Subcutaneous abdominal adipose tissue (tissue), 5 donors: Measurements from ENCODE around the gene DNAJB12.
"Not testable (repeated sequence)": the region's sequence is repeated elsewhere in the genome, so short reads cannot be mapped to it uniquely, and the experiment has no call there.

Experiments used
- H3K27ac ChIP-seq: one replicate; pipeline ENCODE4 v1.7.0; 2013; ENCODE audit warnings: low read depth, mild to moderate bottlenecking, inconsistent platforms, low read length, moderate library complexity
- H3K27me3 ChIP-seq, 5 donors: one replicate each; pipeline ENCODE4 v1.7.0; 2013; ENCODE audit warnings: low read length in 5 of 5, inconsistent platforms in 1 of 5; ENCODE audit not compliant: control insufficient read depth in 5 of 5, insufficient read depth in 4 of 5
- H3K36me3 ChIP-seq, 5 donors: one replicate each; pipeline ENCODE4 v1.7.0; 2013; ENCODE audit warnings: low read length in 5 of 5; ENCODE audit not compliant: control insufficient read depth in 5 of 5, insufficient read depth in 5 of 5
- H3K4me1 ChIP-seq, 5 donors: one replicate each; pipeline ENCODE4 v1.7.0; 2013; ENCODE audit warnings: low read length in 5 of 5, mild to moderate bottlenecking in 3 of 5, moderate library complexity in 1 of 5; ENCODE audit not compliant: control insufficient read depth in 5 of 5, insufficient read depth in 5 of 5
- H3K4me3 ChIP-seq, 5 donors: one replicate each; pipeline ENCODE4 v1.7.0; 2013; ENCODE audit warnings: low read length in 5 of 5, low read depth in 1 of 5
- H3K9ac ChIP-seq, 5 donors: one replicate each; pipeline ENCODE4 v1.7.0; 2013; ENCODE audit warnings: low read length in 5 of 5, mild to moderate bottlenecking in 4 of 5, moderate library complexity in 3 of 5
- H3K9me3 ChIP-seq, 5 donors: one replicate each; pipeline ENCODE4 v1.7.0; 2013; ENCODE audit warnings: low read length in 5 of 5; ENCODE audit not compliant: control insufficient read depth in 5 of 5
- donor health status: healthy.
- donor health status: healthy.
- donor health status: healthy.
- donor health status: healthy.
- donor health status: healthy.

The DNAJB12 gene

DNA sequence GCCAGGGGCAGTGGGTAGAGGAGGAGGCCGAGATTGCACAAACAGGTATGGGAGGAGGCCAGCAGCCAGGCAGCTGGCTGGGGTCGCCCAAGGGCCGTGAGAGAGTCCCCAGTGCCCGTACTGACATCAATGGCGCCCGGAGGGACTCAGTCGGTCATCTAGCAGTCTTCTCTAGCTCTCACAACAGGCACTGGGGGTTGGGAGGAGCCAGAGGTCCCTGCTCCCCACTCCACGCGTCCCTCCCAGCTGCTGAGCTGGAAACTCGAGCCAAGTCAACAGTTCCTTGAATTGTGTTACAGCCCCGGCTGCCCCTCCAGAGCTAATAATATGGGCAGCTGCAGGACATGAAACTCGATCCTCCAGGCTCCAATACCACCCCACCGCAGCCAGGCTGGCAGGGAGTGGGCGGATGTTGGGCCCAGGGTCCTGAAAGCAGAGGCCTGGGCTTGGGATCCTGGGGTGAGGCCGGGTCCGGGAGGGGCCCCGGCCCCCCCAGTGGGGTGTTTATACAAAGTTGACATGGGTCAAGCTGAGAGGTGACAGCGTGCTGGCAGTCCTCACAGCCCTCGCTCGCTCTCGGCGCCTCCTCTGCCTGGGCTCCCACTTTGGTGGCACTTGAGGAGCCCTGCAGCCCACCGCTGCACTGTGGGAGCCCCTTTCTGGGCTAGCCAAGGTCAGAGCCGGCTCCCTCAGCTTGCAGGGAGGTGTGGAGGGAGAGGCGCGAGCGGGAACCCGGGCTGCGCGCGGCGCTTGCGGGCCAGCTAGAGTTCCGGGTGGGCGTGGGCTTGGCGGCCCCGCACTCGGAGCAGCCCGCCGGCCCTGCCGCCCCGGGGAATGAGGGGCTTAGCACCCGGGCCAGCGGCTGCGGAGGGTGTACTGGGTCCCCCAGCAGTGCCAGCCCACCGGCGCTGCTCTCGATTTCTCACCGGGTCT lies 29.2 kb downstream of the DNAJB12 start:
- peak overlapping the region in 3 of 5 donors; percentile 8 to 25 (median 23) for H3K9ac ChIP-seq

DNA sequence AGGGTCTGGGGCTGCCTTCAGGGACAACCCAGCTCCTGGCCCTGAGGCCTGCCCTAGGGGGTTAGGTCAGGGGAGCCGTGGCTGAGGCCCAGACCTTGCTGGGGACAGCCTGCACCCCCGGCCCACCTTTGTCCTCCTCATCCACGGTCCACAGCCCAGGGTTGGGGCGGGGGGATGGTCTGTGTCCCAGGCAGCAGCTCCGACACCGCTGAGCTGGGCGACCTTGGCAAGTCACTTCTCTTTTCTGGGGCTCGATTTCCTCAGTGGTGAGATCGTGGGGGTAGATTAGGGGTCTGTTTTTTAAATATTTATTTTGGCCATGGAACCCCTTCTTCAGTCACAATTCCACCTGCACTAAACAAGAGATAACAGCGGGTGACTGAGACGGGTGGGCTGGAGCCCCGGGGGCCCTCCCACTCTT lies 30.9 kb downstream of the DNAJB12 start:
- no peak overlapping the region for H3K27ac ChIP-seq
- H3K36me3 ChIP-seq: no peaks in the 10 kb centered on the region
- H3K27me3 ChIP-seq: no peaks in the 10 kb centered on the region
- H3K4me1 ChIP-seq: peaks cover 10 to 67% (median 57%) of the 10 kb centered on the region in 5 donors
- H3K4me3 ChIP-seq: no peak overlapping the region
- no peak overlapping the region for H3K9ac ChIP-seq
- no peaks in the 10 kb centered on the region for H3K9me3 ChIP-seq

More for the DNA sequence above, 29.2 kb downstream of the DNAJB12 start:
- Histone ChIP-seq H3K4me1 (peaks cover 6 to 71% (median 62%) of the 10 kb centered on the region in 5 donors), H3K4me3 (peak overlapping the region in 2 of 5 donors; percentile 12 to 35), H3K27ac (peak overlapping the region; percentile 82)
- H3K27me3 ChIP-seq, H3K36me3 ChIP-seq, H3K9me3 ChIP-seq: not testable (repeated sequence)

GRCh38 chr10:72323108-72323749 lies 31.5 kb downstream of the DNAJB12 start:
- Histone ChIP-seq H3K9me3 (no peaks in the 10 kb centered on the region), H3K4me3 (no peak overlapping the region), H3K9ac (no peak overlapping the region), H3K4me1 (peaks cover 10 to 67% (median 57%) of the 10 kb centered on the region in 5 donors), H3K27ac (no peak overlapping the region), H3K27me3 (no peaks in the 10 kb centered on the region), H3K36me3 (no peaks in the 10 kb centered on the region)

- no peak overlapping the region for H3K9ac ChIP-seq
- no peak overlapping the region for H3K27ac ChIP-seq
- no peak overlapping the region for H3K4me3 ChIP-seq
- H3K36me3 ChIP-seq: no peaks in the 10 kb centered on the region
- no peaks in the 10 kb centered on the region for H3K9me3 ChIP-seq
- no peaks in the 10 kb centered on the region for H3K27me3 ChIP-seq
- peaks cover 9 to 65% (median 53%) of the 10 kb centered on the region in 5 donors for H3K4me1 ChIP-seq
Measured at GRCh38 chr10:72322280-72323058, 32.2 kb downstream of the DNAJB12 start.

- Histone ChIP-seq H3K36me3 (no peaks in the 10 kb centered on the region), H3K4me1 (peaks cover 12 to 69% (median 58%) of the 10 kb centered on the region in 5 donors)
Measured at GRCh38 chr10:72322030-72322279, 32.8 kb downstream of the DNAJB12 start.

GRCh38 chr10:72321248-72322029 lies 33.3 kb downstream of the DNAJB12 start:
- Histone ChIP-seq H3K9ac (no peak overlapping the region), H3K4me1 (peaks cover 13 to 74% (median 63%) of the 10 kb centered on the region in 5 donors), H3K36me3 (no peaks in the 10 kb centered on the region), H3K27ac (peak overlapping the region; percentile 91), H3K4me3 (no peak overlapping the region), H3K9me3 (no peaks in the 10 kb centered on the region), H3K27me3 (no peaks in the 10 kb centered on the region)

More at GRCh38 chr10:72322030-72322279, 32.8 kb downstream of the DNAJB12 start:
- Histone ChIP-seq H3K4me3 (no peak overlapping the region), H3K9ac (no peak overlapping the region), H3K27ac (no peak overlapping the region), H3K9me3 (no peaks in the 10 kb centered on the region), H3K27me3 (no peaks in the 10 kb centered on the region)

- Histone ChIP-seq H3K9me3 (no peaks in the 10 kb centered on the region), H3K4me1 (peaks cover 19 to 81% (median 70%) of the 10 kb centered on the region in 5 donors), H3K4me3 (peak overlapping the region in 2 of 5 donors; percentile 6 to 37), H3K27me3 (no peaks in the 10 kb centered on the region), H3K27ac (peak overlapping the region; percentile 91), H3K36me3 (no peaks in the 10 kb centered on the region), H3K9ac (peak overlapping the region in 4 of 5 donors; percentile 17 to 64 (median 48))
Measured at GRCh38 chr10:72320676-72321247, 34.0 kb downstream of the DNAJB12 start.

DNA sequence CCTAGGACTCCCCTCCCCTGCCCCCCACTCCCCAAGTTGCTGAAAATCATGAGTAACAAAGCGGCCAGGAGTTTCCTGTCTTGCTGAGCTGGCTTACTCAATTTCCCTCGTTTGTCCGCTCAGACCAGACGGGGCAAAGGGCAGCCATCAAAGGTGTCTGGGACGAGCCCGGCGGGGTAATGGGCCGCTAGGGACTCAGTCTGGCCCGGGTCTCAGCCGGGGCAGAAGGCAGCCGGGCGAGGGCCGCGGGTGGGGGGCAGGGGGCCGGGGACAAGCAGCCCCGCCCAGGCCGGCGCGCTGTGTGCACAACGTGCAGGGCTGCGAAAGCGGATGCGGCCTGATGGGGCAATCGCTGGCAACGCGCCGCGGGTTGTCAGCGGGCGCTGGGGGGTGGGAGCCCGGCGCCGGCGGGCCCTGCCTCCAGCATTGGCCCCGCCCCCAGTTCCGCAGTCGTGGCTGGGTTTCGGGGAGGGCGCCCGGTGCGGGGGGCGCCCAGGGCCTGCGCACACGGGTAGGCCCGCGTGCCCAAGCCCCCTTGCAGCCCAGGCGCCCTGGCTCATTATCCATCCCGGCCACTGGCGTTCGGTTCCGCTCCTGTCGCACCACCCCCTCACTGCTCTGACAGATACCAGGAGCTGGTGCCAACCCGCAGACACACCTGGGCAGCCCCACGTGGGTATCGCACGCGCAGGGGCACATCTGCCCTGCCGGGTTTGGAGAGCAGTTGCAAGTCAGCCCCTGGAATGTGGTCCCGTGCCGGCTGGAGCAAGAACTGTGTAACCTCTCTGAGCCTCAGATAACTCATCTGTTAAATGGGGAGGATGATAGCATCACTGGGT lies 35.1 kb downstream of the DNAJB12 start:
- Histone ChIP-seq H3K9me3 (no peaks in the 10 kb centered on the region), H3K9ac (peak overlapping the region in 4 of 5 donors; percentile 62 to 77 (median 64)), H3K27me3 (no peaks in the 10 kb centered on the region), H3K36me3 (no peaks in the 10 kb centered on the region), H3K27ac (peak overlapping the region; percentile 91), H3K4me1 (peaks cover 28 to 81% (median 70%) of the 10 kb centered on the region in 5 donors), H3K4me3 (peak overlapping the region; percentile 37 to 65 (median 55))
